Measurements from ENCODE around the gene NOL12. TPM values are rescaled to one million over a fixed set of nuclear protein-coding genes. Genes with fewer than 3 reads are reported as not detected.

NOL12 gene
- polyA plus RNA-seq, 1 of the 3 experiments (the other 2 are of a cell fraction): 52.2 TPM

DNA sequence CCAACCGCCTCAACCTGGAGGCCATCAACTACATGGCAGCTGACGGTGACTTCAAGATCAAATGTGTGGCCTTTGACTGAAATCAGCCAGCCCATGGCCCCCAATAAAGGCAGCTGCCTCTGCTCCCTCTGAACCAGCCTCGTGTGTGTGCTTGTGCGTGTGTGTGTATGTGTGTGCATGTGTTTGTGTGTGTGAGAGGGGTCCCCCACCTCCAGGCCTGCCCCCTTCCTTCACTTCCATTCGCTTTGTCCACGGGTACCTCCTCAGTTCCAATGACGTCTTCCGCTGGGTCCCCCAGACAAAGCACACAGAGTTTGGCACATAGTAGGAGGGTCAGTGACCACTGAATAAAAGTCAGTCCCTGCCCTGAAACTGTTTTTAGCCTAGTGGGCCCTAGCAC, 6.5 kb upstream of the NOL12 start:
- Histone ChIP-seq H3K4me3 (ENCODE audit: low read depth in 2 of 2, low read length in 1 of 2) (no peak overlapping the region), H3K27me3 (ENCODE audit: insufficient read depth) (no peaks in the 10 kb centered on the region), H3K9me3 (no peaks in the 10 kb centered on the region), H3K4me1 (ENCODE audit: control insufficient read depth in 1 of 2, insufficient read depth in 2 of 2, low read depth in 1 of 2, low read length in 1 of 2) (peaks cover 10 to 22% of the 10 kb centered on the region in 2 experiments; a peak in 2 of 4 replicates), H4K20me1 (ENCODE audit: insufficient read depth) (peaks cover 45% of the 10 kb centered on the region), H3K79me2 (ENCODE audit: insufficient read depth) (peaks cover 37% of the 10 kb centered on the region), H3K27ac (ENCODE audit: low read depth in 2 of 2, low read length in 1 of 2) (peak overlapping the region in 1 of 2 experiments; percentile 94; a peak in 2 of 4 replicates), H3K4me2 (no peak overlapping the region), H3K9ac (no peak overlapping the region), H3F3A (replicated peaks; ENCODE audit: insufficient read depth) (peaks cover 59% of the 10 kb centered on the region), H2AFZ (ENCODE audit: low read depth) (no peak overlapping the region), H3K36me3 (replicated peaks in 1 of 2; ENCODE audit: control insufficient read depth in 1 of 2, insufficient read depth in 2 of 2, low read length in 1 of 2) (peaks cover 17 to 29% of the 10 kb centered on the region in 2 experiments), H3K9me2 (no peaks in the 10 kb centered on the region)
- 91% methylated on average over 8 of the region's 8 CpGs for WGBS (ENCODE audit: low lambda C conversion rate)
- no peak for DNase-seq
- TF ChIP-seq GATA2 (CRISPR knock-in tag; IDR thresholded peaks at IDR 0.05) (no peak), EZH2phosphoT487 (IDR thresholded peaks at IDR 0.05; ENCODE audit: borderline replicate concordance, low read depth) (no peak), FOXJ3 (CRISPR knock-in tag; IDR thresholded peaks at IDR 0.05) (no peak), RAD21 (IDR thresholded peaks at IDR 0.05; ENCODE audit: low read length) (no peak), SIN3A (IDR thresholded peaks at IDR 0.05; ENCODE audit: borderline replicate concordance, low read depth, low read length) (no peak), NRF1 (IDR thresholded peaks at IDR 0.05; ENCODE audit: low read depth, low read length) (no peak)
- TF ChIP-seq, protein P1, sequence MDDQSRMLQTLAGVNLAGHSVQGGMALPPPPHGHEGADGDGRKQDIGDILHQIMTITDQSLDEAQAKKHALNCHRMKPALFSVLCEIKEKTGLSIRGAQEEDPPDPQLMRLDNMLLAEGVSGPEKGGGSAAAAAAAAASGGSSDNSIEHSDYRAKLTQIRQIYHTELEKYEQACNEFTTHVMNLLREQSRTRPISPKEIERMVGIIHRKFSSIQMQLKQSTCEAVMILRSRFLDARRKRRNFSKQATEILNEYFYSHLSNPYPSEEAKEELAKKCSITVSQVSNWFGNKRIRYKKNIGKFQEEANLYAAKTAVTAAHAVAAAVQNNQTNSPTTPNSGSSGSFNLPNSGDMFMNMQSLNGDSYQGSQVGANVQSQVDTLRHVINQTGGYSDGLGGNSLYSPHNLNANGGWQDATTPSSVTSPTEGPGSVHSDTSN (IDR thresholded peaks at IDR 0.05): no peak
- TF ChIP-seq, protein P2, sequence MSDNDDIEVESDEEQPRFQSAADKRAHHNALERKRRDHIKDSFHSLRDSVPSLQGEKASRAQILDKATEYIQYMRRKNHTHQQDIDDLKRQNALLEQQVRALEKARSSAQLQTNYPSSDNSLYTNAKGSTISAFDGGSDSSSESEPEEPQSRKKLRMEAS (IDR thresholded peaks at IDR 0.05; ENCODE audit: low read depth): no peak
- POLR2A ChIA-PET: no interaction called here
- CTCF ChIA-PET: interaction anchor here (0.9 to 44.3 kb wide), 7 partner anchors 9 to 118 kb away, joined by 3 to 898 read pairs (median 30); partner anchors contain the start of genes PDXP, SH3BP1 and TRIOBP

DNA sequence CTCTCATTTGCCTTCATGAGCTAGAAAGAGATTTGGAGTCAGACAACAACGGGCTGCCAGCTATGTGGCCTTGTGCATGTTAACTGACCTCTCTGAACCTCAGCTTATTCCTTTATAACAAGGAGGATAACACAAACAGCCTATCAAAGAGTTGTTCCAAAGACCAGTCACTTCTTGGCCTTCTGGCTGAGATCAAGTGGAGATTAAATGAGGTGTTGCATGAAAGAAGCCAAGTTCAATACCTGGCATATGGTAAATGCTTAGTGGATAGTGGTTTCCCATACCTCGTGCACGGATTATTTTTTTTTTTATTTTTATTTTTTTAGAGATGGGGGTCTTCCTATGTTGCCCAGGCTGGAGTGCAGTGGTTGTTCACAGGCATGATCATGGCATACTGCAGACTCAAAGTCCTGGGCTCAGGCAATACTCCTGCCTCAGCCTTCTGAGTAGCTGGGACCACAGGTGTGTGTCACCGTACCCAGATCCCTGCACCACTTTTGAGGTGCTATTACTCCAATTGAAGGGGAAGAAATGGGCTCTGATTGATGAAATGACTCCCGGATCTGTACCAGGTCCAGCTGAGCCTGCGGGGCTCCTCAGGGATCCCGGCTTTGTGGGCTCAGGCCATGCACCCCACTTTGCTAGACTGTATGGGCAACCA, 5.8 kb upstream of the NOL12 start:
- WGBS (ENCODE audit: low lambda C conversion rate): 80% methylated on average over 5 of the region's 7 CpGs
- no peak overlapping the region for H3K4me3 ChIP-seq (ENCODE audit: low read depth in 2 of 2, low read length in 1 of 2)
- H3K27me3 ChIP-seq (ENCODE audit: insufficient read depth): no peaks in the 10 kb centered on the region
- H3K9me2 ChIP-seq: no peaks in the 10 kb centered on the region
- H3K9ac ChIP-seq: no peak overlapping the region
- peaks cover 17 to 29% of the 10 kb centered on the region in 2 experiments for H3K36me3 ChIP-seq (replicated peaks in 1 of 2; ENCODE audit: control insufficient read depth in 1 of 2, insufficient read depth in 2 of 2, low read length in 1 of 2)
- POLR2A ChIA-PET: interaction anchor here (1.1 to 2.0 kb wide), 4 partner anchors 9 to 46 kb away, joined by 3 to 6 read pairs (median 5); no protein-coding TSS in a partner anchor
- H3K27ac ChIP-seq (ENCODE audit: low read depth in 2 of 2, low read length in 1 of 2): peak overlapping the region in 1 of 2 experiments; percentile 94; a peak in 2 of 4 replicates
- TF ChIP-seq, protein P1 (IDR thresholded peaks at IDR 0.05): 0 out of 2 replicates have a peak, but pooled peaks have one; percentile 18
- TF ChIP-seq POLR2AphosphoS5 (IDR thresholded peaks at IDR 0.05; ENCODE audit: low read depth, low read length) (peak; percentile 49; the same call in 1 of the 2 replicates), JUND (IDR thresholded peaks at IDR 0.05) (peak; percentile 16), RFX5 (IDR thresholded peaks at IDR 0.05; ENCODE audit: low read length) (no peak), EP300 (IDR thresholded peaks at IDR 0.05; ENCODE audit: borderline replicate concordance in 1 of 2, low read depth in 1 of 2, low read length in 1 of 2) (no peak)
- TF ChIP-seq, protein P3, sequence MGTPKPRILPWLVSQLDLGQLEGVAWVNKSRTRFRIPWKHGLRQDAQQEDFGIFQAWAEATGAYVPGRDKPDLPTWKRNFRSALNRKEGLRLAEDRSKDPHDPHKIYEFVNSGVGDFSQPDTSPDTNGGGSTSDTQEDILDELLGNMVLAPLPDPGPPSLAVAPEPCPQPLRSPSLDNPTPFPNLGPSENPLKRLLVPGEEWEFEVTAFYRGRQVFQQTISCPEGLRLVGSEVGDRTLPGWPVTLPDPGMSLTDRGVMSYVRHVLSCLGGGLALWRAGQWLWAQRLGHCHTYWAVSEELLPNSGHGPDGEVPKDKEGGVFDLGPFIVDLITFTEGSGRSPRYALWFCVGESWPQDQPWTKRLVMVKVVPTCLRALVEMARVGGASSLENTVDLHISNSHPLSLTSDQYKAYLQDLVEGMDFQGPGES (IDR thresholded peaks at IDR 0.05; ENCODE audit: low read depth, low read length): no peak
- DNase-seq: no peak
- peaks cover 59% of the 10 kb centered on the region for H3F3A ChIP-seq (replicated peaks; ENCODE audit: insufficient read depth)
- peaks cover 10 to 15% of the 10 kb centered on the region in 2 experiments; a peak in 2 of 4 replicates for H3K4me1 ChIP-seq (ENCODE audit: control insufficient read depth in 1 of 2, insufficient read depth in 2 of 2, low read depth in 1 of 2, low read length in 1 of 2)
- H2AFZ ChIP-seq (ENCODE audit: low read depth): no peak overlapping the region
- H3K9me3 ChIP-seq: no peaks in the 10 kb centered on the region
- H3K79me2 ChIP-seq (ENCODE audit: insufficient read depth): peaks cover 37% of the 10 kb centered on the region
- no peak overlapping the region; the same call in 1 of the 2 replicates for H3K4me2 ChIP-seq
- CTCF ChIA-PET: interaction anchor here (0.9 to 44.3 kb wide), 13 partner anchors 10 to 119 kb away, joined by 3 to 898 read pairs (median 11); partner anchors contain the start of genes PDXP, SH3BP1 and TRIOBP
- peaks cover 45% of the 10 kb centered on the region for H4K20me1 ChIP-seq (ENCODE audit: insufficient read depth)

Data from SK-N-SH (cell line).